ENCODE measurements around the gene ARID2.

Gene ARID2

DNA sequence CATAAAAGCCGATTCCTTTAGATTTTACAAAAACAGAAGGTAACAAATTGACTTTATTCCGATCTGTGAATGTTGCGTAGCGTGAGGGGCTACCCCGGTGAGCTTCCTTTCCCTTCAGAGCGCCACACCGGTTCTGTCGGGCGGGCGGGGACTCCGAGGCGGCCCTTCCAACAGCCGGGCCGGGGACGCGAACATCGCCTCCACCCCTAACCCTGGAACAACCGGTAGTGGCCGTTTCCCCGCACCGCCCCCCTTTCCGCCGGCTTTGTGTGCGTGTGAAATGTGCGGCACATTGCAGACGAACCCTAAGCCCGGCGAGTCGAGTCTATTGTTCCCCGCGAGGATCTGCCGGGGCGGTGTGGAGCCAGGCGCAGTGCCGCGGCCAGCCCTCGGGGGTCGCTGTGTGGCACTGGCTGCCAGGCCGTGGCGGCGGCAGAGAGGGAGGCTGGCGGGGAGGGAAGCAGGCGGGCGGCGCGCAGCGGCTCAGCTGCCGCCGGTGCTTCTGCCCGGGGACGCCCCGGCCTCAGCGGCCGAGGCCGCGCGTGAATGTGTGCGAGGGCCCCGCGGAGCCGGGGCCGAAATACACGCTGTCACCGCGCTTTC, 775 bp upstream of the ARID2 start (continued):
- TF ChIP-seq, protein P1, sequence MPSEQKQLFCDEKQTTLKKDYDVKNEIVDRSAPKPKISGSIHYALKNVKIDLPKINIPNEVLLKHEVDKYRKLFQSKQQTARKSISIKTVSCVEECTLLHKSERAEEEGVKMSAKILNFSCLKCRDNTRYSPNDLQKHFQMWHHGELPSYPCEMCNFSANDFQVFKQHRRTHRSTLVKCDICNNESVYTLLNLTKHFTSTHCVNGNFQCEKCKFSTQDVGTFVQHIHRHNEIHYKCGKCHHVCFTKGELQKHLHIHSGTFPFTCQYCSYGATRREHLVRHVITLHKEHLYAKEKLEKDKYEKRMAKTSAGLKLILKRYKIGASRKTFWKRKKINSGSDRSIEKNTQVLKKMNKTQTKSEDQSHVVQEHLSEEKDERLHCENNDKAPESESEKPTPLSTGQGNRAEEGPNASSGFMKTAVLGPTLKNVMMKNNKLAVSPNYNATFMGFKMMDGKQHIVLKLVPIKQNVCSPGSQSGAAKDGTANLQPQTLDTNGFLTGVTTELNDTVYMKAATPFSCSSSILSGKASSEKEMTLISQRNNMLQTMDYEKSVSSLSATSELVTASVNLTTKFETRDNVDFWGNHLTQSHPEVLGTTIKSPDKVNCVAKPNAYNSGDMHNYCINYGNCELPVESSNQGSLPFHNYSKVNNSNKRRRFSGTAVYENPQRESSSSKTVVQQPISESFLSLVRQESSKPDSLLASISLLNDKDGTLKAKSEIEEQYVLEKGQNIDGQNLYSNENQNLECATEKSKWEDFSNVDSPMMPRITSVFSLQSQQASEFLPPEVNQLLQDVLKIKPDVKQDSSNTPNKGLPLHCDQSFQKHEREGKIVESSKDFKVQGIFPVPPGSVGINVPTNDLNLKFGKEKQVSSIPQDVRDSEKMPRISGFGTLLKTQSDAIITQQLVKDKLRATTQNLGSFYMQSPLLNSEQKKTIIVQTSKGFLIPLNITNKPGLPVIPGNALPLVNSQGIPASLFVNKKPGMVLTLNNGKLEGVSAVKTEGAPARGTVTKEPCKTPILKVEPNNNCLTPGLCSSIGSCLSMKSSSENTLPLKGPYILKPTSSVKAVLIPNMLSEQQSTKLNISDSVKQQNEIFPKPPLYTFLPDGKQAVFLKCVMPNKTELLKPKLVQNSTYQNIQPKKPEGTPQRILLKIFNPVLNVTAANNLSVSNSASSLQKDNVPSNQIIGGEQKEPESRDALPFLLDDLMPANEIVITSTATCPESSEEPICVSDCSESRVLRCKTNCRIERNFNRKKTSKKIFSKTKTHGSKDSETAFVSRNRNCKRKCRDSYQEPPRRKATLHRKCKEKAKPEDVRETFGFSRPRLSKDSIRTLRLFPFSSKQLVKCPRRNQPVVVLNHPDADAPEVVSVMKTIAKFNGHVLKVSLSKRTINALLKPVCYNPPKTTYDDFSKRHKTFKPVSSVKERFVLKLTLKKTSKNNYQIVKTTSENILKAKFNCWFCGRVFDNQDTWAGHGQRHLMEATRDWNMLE (tag by site-specific recombination; conservative IDR thresholded peaks at IDR 0.05; ENCODE audit: low read depth): peak; percentile 13; the same call in 1 of the 2 replicates
- TF ChIP-seq PRDM1 (tag by site-specific recombination; IDR thresholded peaks at IDR 0.05) (no peak), ZBTB20 (tag by site-specific recombination; IDR thresholded peaks at IDR 0.05) (peak; percentile 98), ZNF2 (tag by site-specific recombination; IDR thresholded peaks at IDR 0.05) (peak; percentile 73), ZNF248 (tag by site-specific recombination; IDR thresholded peaks at IDR 0.05) (no peak), ZNF549 (tag by site-specific recombination; IDR thresholded peaks at IDR 0.05) (no peak), KLF8 (tag by site-specific recombination; IDR thresholded peaks at IDR 0.05) (peak; percentile 93), KLF1 (tag by site-specific recombination; IDR thresholded peaks at IDR 0.05) (peak; percentile 66), ZSCAN18 (tag by site-specific recombination; IDR thresholded peaks at IDR 0.05) (no peak), ZNF791 (tag by site-specific recombination; IDR thresholded peaks at IDR 0.05) (no peak), TSHZ1 (tag by site-specific recombination; IDR thresholded peaks at IDR 0.05; ENCODE audit: borderline replicate concordance) (peak; percentile 39), ZNF837 (tag by site-specific recombination; IDR thresholded peaks at IDR 0.05) (no peak), HIC1 (tag by site-specific recombination; IDR thresholded peaks at IDR 0.05) (peak; percentile 98), ZNF555 (tag by site-specific recombination; conservative IDR thresholded peaks at IDR 0.05) (no peak), ZSCAN5A (tag by site-specific recombination; IDR thresholded peaks at IDR 0.05) (peak; percentile 78; the same call in 1 of the 2 replicates), ZNF354C (tag by site-specific recombination; IDR thresholded peaks at IDR 0.05; ENCODE audit: borderline replicate concordance, low read depth) (no peak), ZNF747 (tag by site-specific recombination; IDR thresholded peaks at IDR 0.05) (no peak)
- TF ChIP-seq, protein P2, sequence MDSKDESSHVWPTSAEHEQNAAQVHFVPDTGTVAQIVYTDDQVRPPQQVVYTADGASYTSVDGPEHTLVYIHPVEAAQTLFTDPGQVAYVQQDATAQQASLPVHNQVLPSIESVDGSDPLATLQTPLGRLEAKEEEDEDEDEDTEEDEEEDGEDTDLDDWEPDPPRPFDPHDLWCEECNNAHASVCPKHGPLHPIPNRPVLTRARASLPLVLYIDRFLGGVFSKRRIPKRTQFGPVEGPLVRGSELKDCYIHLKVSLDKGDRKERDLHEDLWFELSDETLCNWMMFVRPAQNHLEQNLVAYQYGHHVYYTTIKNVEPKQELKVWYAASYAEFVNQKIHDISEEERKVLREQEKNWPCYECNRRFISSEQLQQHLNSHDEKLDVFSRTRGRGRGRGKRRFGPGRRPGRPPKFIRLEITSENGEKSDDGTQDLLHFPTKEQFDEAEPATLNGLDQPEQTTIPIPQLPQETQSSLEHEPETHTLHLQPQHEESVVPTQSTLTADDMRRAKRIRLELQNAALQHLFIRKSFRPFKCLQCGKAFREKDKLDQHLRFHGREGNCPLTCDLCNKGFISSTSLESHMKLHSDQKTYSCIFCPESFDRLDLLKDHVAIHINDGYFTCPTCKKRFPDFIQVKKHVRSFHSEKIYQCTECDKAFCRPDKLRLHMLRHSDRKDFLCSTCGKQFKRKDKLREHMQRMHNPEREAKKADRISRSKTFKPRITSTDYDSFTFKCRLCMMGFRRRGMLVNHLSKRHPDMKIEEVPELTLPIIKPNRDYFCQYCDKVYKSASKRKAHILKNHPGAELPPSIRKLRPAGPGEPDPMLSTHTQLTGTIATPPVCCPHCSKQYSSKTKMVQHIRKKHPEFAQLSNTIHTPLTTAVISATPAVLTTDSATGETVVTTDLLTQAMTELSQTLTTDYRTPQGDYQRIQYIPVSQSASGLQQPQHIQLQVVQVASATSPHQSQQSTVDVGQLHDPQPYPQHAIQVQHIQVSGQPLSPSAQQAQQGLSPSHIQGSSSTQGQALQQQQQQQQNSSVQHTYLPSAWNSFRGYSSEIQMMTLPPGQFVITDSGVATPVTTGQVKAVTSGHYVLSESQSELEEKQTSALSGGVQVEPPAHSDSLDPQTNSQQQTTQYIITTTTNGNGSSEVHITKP (tag by site-specific recombination; IDR thresholded peaks at IDR 0.05): peak; percentile 97
- TF ChIP-seq, protein P3, sequence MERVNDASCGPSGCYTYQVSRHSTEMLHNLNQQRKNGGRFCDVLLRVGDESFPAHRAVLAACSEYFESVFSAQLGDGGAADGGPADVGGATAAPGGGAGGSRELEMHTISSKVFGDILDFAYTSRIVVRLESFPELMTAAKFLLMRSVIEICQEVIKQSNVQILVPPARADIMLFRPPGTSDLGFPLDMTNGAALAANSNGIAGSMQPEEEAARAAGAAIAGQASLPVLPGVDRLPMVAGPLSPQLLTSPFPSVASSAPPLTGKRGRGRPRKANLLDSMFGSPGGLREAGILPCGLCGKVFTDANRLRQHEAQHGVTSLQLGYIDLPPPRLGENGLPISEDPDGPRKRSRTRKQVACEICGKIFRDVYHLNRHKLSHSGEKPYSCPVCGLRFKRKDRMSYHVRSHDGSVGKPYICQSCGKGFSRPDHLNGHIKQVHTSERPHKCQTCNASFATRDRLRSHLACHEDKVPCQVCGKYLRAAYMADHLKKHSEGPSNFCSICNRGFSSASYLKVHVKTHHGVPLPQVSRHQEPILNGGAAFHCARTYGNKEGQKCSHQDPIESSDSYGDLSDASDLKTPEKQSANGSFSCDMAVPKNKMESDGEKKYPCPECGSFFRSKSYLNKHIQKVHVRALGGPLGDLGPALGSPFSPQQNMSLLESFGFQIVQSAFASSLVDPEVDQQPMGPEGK (tag by site-specific recombination; IDR thresholded peaks at IDR 0.05): peak; percentile 95

All from HEK293 (cell line).